Loucy (cell line): ENCODE data around the gene PYCARD.

ENCODE experiments used
- CTCF ChIP-seq: fragments of 200-600 bp; sonication (generic); conservative IDR thresholded peaks from 2 replicates; pipeline ENCODE4 v1.5.1; 2014; ENCODE audit warnings: mild to moderate bottlenecking, antibody characterized with exemption, low read length
- EZH2phosphoT487 ChIP-seq: fragments of 200-600 bp; IDR thresholded peaks from 2 replicates; pipeline ENCODE4 v1.6.1; 2018; ENCODE audit warnings: antibody characterized with exemption, mild to moderate bottlenecking, moderate library complexity, borderline replicate concordance

- no peak for TF ChIP-seq CTCF
- no peak for TF ChIP-seq EZH2phosphoT487
Measured at GRCh38 chr16:31225193-31225592, 22.6 kb upstream of the PYCARD start.
